HG03520 (cell line): Measurements from ENCODE around the gene FKBP14.
"Not testable (repeated sequence)": the region's sequence is repeated elsewhere in the genome, so short reads cannot be mapped to it uniquely, and the experiment has no call there.

Experiments used
- ATAC-seq: cut with Tn5 transposase; IDR thresholded peaks from one replicate; pipeline ENCODE4 v1.9.1; 2021; ENCODE audit warnings: mild to moderate bottlenecking, moderate library complexity; ENCODE audit not compliant: unreplicated experiment

The FKBP14 gene

DNA sequence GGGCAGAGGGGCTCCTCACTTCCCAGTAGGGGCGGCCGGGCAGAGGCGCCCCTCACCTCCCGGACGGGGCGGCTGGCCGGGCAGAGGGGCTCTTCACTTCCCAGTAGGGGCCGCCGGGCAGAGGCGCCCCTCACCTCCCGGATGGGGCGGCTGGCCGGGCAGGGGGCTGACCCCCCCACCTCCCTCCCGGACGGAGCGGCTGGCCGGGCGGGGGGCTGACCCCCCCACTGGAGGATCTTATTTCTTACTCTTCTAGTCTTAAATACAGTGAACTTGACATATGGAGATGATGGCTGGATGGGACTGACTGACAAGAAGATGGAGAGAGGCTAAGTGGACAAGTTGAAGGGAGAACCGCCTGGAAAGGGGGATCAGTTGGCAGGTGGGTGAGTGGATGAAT, 64.9 kb downstream of the FKBP14 start:
- ATAC-seq: not testable (repeated sequence)
